HepG2 (cell line): ENCODE results near the gene RPTOR. TPM values are rescaled to one million over a fixed set of nuclear protein-coding genes. Genes with fewer than 3 reads are reported as not detected.

Experiments
- BHLHE40 ChIP-seq: IDR thresholded peaks from 2 replicates; pipeline ENCODE4 v1.6.1; 2011; ENCODE audit warnings: low read length, improper control_type of control experiment
- PHB2 ChIP-seq: fragments of 450-650 bp; IDR thresholded peaks from 2 replicates; pipeline ENCODE4 v1.6.1; 2018; ENCODE audit not compliant: partially characterized antibody
- PRPF4 ChIP-seq: fragments of 200-400 bp; formaldehyde crosslinking; IDR thresholded peaks from 2 replicates; pipeline ENCODE4 v1.6.1; 2016; ENCODE audit warnings: low read length, low read depth; ENCODE audit not compliant: poor library complexity, severe bottlenecking
- SPEN ChIP-seq: sonication (generic); formaldehyde crosslinking; IDR thresholded peaks from 2 replicates; pipeline ENCODE4 v1.5.1; 2020; ENCODE audit warnings: low read depth, mild to moderate bottlenecking, missing genetic modification reagents
- SRSF1 ChIP-seq: fragments of 200-400 bp; formaldehyde crosslinking; optimal IDR thresholded peaks from 2 replicates; pipeline ENCODE3; 2017; ENCODE audit warnings: mild to moderate bottlenecking, low read depth, low read length, moderate library complexity
- ZBTB38 ChIP-seq: sonication (generic); formaldehyde crosslinking; IDR thresholded peaks from 2 replicates; pipeline ENCODE4 v1.5.1; 2020; ENCODE audit warnings: mild to moderate bottlenecking, missing genetic modification reagents
- ZBTB40 ChIP-seq, 2 experiments: fragments of 450-650 bp in 1 of 2; sonication (generic) in 1 of 2; formaldehyde crosslinking in 1 of 2; IDR thresholded peaks; 2 replicates each; pipeline versions ENCODE4 v1.6.1 to v1.8.0; 2016 to 2022; ENCODE audit warnings: antibody characterized with exemption in 1 of 2, mild to moderate bottlenecking in 1 of 2, missing genetic modification reagents in 1 of 2
- ZBTB7B ChIP-seq: sonication (generic); formaldehyde crosslinking; IDR thresholded peaks from 2 replicates; pipeline ENCODE4 v1.4.0; 2020; ENCODE audit warnings: missing genetic modification reagents
- ZNF746 ChIP-seq: sonication (generic); formaldehyde crosslinking; IDR thresholded peaks from 2 replicates; pipeline ENCODE4 v1.8.0; 2022; ENCODE audit warnings: mild to moderate bottlenecking, missing genetic modification reagents
- polyA plus RNA-seq, 8 experiments: library from polyadenylated mRNA; depleted of rRNA in 3 of 8; stranded (reverse) in 7 of 8; unstranded in 1 of 8; fragments of >200 nt; fragmentation: Illumina TruSeq in 4 of 8; extraction: Trizol in 4 of 8; gene quantifications; 2 replicates each; pipeline versions ENCODE4 v1.2.1 to v1.2.3, GENCODE V29; 2011 to 2016; ENCODE audit warnings: low read depth in 4 of 8, missing spikeins in 1 of 8, mixed read lengths in 1 of 8; ENCODE audit not compliant: insufficient read depth in 1 of 8
- total RNA-seq, 5 experiments: library from RNA; depleted of rRNA; stranded (reverse); fragments of >200 nt; fragmentation: Illumina TruSeq; extraction: Trizol; gene quantifications; 2 replicates each; pipeline ENCODE4 v1.2.3, GENCODE V29; 2016; ENCODE audit warnings: low read depth in 1 of 5
- TF ChIP-seq, protein P1 (sequence below): sonication (generic); formaldehyde crosslinking; IDR thresholded peaks from 2 replicates; pipeline ENCODE4 v1.4.0; 2020; ENCODE audit warnings: missing genetic modification reagents, mild to moderate bottlenecking, borderline replicate concordance
- TF ChIP-seq, protein P2 (sequence below): sonication (generic); formaldehyde crosslinking; IDR thresholded peaks from 2 replicates; pipeline ENCODE4 v1.5.0; 2020; ENCODE audit warnings: missing genetic modification reagents

Gene RPTOR
- total and polyA plus RNA-seq, 2 of the 13 experiments (the other 11 are each of a cell fraction or from before 2014, with no cell fraction given) = 6.6 to 25.3 TPM

- TF ChIP-seq, protein P1, sequence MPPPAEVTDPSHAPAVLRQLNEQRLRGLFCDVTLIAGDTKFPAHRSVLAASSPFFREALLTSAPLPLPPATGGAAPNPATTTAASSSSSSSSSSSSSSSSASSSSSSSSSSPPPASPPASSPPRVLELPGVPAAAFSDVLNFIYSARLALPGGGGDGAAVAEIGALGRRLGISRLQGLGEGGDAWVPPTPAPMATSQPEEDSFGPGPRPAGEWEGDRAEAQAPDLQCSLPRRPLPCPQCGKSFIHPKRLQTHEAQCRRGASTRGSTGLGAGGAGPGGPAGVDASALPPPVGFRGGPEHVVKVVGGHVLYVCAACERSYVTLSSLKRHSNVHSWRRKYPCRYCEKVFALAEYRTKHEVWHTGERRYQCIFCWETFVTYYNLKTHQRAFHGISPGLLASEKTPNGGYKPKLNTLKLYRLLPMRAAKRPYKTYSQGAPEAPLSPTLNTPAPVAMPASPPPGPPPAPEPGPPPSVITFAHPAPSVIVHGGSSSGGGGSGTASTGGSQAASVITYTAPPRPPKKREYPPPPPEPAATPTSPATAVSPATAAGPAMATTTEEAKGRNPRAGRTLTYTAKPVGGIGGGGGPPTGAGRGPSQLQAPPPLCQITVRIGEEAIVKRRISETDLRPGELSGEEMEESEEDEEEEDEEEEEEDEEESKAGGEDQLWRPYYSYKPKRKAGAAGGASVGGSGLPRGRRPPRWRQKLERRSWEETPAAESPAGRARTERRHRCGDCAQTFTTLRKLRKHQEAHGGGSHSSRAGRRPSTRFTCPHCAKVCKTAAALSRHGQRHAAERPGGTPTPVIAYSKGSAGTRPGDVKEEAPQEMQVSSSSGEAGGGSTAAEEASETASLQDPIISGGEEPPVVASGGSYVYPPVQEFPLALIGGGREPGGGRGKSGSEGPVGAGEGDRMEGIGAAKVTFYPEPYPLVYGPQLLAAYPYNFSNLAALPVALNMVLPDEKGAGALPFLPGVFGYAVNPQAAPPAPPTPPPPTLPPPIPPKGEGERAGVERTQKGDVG (CRISPR knock-in tag) = no peak
- TF ChIP-seq, protein P2, sequence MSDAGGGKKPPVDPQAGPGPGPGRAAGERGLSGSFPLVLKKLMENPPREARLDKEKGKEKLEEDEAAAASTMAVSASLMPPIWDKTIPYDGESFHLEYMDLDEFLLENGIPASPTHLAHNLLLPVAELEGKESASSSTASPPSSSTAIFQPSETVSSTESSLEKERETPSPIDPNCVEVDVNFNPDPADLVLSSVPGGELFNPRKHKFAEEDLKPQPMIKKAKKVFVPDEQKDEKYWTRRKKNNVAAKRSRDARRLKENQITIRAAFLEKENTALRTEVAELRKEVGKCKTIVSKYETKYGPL (CRISPR knock-in tag) = no peak
- TF ChIP-seq ZBTB40 (IDR thresholded peaks at IDR 0.05) = no peak
- no peak for TF ChIP-seq ZBTB40 (CRISPR knock-in tag; IDR thresholded peaks at IDR 0.05)
- TF ChIP-seq PHB2 = no peak
- TF ChIP-seq SRSF1 = no peak
- TF ChIP-seq BHLHE40 = 0 out of 2 replicates have a peak, but pooled peaks have one; percentile 32
- no peak for TF ChIP-seq PRPF4
- TF ChIP-seq SPEN (CRISPR knock-in tag) = no peak
- no peak for TF ChIP-seq ZBTB38 (CRISPR knock-in tag)
- TF ChIP-seq ZBTB7B (CRISPR knock-in tag) = no peak
- TF ChIP-seq ZNF746 (CRISPR knock-in tag) = no peak
- TF ChIP-seq, all 625 proteins: peak for 5
These were observed 355.0 kb downstream of the RPTOR start (continued) for GRCh38 chr17:80899402-80900268.
